ENCODE results near the gene SYNGAP1.
"Not testable (repeated sequence)": the region's sequence is repeated elsewhere in the genome, so short reads cannot be mapped to it uniquely, and the experiment has no call there.

SYNGAP1 gene

GRCh38 chr6:33481192-33481591, 61.3 kb downstream of the SYNGAP1 start:
- DNase-seq (ENCODE audit: low read depth): no peak
- no peak overlapping the region for H3K4me3 ChIP-seq (ENCODE audit: control insufficient read depth, low read depth, low read length)
- no peak for TF ChIP-seq CTCF (conservative IDR thresholded peaks at IDR 0.05; ENCODE audit: control insufficient read depth, insufficient read depth, low read depth, low read length)

DNA sequence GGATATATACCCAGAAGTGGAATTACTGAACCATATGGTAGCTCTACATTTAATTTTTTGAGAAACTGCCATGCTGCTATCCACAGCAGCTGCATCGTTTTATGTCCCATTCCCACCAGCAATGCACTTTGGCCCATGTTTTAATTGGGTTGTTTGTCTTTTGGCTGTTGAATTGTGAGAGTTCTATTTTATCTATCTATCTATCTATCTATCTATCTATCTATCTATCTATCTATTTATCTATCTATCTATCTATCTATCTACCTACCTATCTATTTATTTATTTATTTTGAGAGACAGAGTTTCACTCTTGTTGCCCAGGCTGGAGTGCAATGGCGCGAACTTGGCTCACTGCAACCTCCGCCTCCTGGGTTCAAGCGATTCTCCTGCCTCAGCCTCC, 62.8 kb downstream of the SYNGAP1 start:
- not testable (repeated sequence) for H3K4me3 ChIP-seq (ENCODE audit: control insufficient read depth, low read depth, low read length); DNase-seq (ENCODE audit: low read depth)

DNA sequence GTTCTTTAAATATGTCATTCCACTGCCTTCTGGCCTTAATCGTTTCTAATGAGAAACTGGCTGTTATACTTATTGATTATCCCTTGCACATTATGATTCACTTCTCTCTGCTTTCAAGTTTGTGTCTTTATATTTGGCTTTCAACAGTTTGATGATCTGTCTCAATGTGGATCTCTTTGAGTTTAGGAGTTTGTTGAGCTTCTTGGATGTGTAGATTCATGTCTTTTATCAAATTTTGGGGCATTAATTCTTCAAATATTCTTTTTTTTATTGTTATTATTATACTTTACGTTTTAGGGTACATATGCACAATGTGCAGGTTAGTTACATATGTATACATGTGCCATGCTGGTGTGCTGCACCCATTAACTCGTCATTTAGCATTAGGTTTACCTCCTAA, 63.8 kb downstream of the SYNGAP1 start:
- no peak for TF ChIP-seq CTCF (conservative IDR thresholded peaks at IDR 0.05; ENCODE audit: control insufficient read depth, insufficient read depth, low read depth, low read length)
- no peak overlapping the region for H3K4me3 ChIP-seq (ENCODE audit: control insufficient read depth, low read depth, low read length)

GRCh38 chr6:33484673-33485262, 64.9 kb downstream of the SYNGAP1 start:
- not testable (repeated sequence) for H3K4me3 ChIP-seq (ENCODE audit: control insufficient read depth, low read depth, low read length); DNase-seq (ENCODE audit: low read depth)

More for the DNA sequence above, 63.8 kb downstream of the SYNGAP1 start:
- DNase-seq (ENCODE audit: low read depth): no peak

DNA sequence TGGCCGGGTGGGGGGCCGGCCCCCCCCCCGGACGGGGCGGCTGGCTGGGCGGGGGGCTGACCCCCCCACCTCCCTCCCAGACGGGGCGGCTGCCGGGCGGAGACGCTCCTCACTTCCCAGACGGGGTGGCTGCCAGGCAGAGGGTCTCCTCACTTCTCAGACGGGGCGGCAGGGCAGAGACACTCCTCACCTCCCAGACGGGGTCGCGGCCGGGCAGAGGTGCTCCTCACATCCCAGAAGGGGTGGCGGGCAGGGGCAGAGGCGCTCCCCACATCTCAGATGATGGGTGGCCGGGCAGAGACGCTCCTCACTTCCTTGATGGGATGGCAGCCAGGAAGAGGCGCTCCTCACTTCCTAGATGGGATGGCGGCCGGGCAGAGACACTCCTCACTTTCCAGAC, 65.8 kb downstream of the SYNGAP1 start:
- DNase-seq (ENCODE audit: low read depth); H3K4me3 ChIP-seq (ENCODE audit: control insufficient read depth, low read depth, low read length): not testable (repeated sequence)

DNA sequence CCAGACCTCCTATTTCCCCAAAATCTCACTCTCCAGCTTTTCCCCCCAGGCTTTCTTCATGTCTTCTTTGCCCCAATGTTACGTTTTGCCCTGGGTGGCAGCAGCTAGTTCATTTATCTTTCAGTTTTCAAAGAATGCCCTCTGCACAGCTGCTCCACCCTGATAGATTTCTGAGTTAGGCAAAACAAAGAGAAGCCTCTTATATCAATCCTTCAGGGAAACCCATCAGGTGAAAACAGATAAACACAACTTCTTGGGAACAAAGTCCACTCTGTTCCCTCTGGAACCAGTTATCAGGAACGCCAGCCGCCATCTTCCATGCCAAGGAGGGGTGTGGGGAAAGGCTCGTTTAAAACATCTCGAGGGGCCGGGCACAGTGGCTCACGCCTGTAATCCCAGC, 68.5 kb downstream of the SYNGAP1 start:
- no peak for TF ChIP-seq CTCF (conservative IDR thresholded peaks at IDR 0.05; ENCODE audit: control insufficient read depth, insufficient read depth, low read depth, low read length)

DNA sequence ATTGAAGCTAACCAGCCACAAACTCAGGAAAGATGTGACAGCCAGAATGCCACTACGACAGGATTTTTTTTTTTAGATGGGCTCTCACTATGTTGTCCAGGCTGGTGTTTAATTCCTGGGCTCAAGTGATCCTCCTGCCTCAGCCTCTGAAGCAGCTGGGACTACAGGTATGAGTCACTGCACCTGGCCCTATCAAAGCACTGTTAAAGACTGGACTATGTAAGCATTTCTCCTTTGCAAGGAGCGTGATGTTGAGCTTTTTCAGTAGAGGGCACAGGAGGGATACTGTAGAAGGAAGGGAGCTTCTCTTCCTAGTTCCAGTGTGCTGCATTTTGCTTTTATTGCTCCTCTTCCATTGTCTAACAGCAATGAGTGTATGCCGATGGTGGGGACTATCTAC, 70.3 kb downstream of the SYNGAP1 start:
- H3K4me3 ChIP-seq (ENCODE audit: control insufficient read depth, low read depth, low read length): no peak overlapping the region
- no peak for TF ChIP-seq CTCF (conservative IDR thresholded peaks at IDR 0.05; ENCODE audit: control insufficient read depth, insufficient read depth, low read depth, low read length)
- no peak for DNase-seq (ENCODE audit: low read depth)

More for the DNA sequence above, 68.5 kb downstream of the SYNGAP1 start:
- no peak overlapping the region for H3K4me3 ChIP-seq (ENCODE audit: control insufficient read depth, low read depth, low read length)
- no peak for DNase-seq (ENCODE audit: low read depth)

GRCh38 chr6:33490621-33491020, 70.8 kb downstream of the SYNGAP1 start:
- TF ChIP-seq CTCF (conservative IDR thresholded peaks at IDR 0.05; ENCODE audit: control insufficient read depth, insufficient read depth, low read depth, low read length): no peak

More at GRCh38 chr6:33490621-33491020, 70.8 kb downstream of the SYNGAP1 start:
- H3K4me3 ChIP-seq (ENCODE audit: control insufficient read depth, low read depth, low read length): no peak overlapping the region
- no peak for DNase-seq (ENCODE audit: low read depth)

Data from fibroblast of mammary gland (primary cell).